Thyroid gland (tissue), 4 donors: ENCODE data around the gene INIP.

Source experiments
- CTCF ChIP-seq, 6 experiments: fragments of 200-600 bp in 3 of 6; fragments of 450-650 bp in 3 of 6; sonication (generic) in 3 of 6; IDR thresholded peaks; one replicate each; pipeline ENCODE4 v1.5.1; 2016 to 2019; ENCODE audit warnings: antibody characterized with exemption in 6 of 6, mild to moderate bottlenecking in 2 of 6, inconsistent platforms in 1 of 6, moderate library complexity in 1 of 6
- POLR2A ChIP-seq, 2 donors: fragments of 450-650 bp; IDR thresholded peaks; one replicate each; pipeline ENCODE4 v1.6.1; 2017; ENCODE audit warnings: antibody characterized with exemption in 2 of 2, mild to moderate bottlenecking in 2 of 2, moderate library complexity in 1 of 2

- TF ChIP-seq CTCF (IDR thresholded peaks at IDR 0.05) (no peak), POLR2A (IDR thresholded peaks at IDR 0.05) (peak; percentile 20 to 53)
Observed at GRCh38 chr9:112750764-112751055, 32.8 kb upstream of the INIP start.
